Prostate gland (tissue), 2 donors: ENCODE results near the gene CNTN4. TPM values are rescaled to one million over a fixed set of nuclear protein-coding genes. Genes with fewer than 3 reads are reported as not detected.

Source experiments
- DNase-seq: peaks from one replicate; pipeline ENCODE4 v3.0.0-alpha.2; 2019; ENCODE audit warnings: low spot score
- H3K27ac ChIP-seq, 2 donors: fragments of 200-600 bp; sonication (generic); 2 replicates each; pipeline ENCODE4 v1.5.1; 2017 to 2019
- H3K27me3 ChIP-seq: fragments of 200-600 bp; sonication (generic); replicated peaks from 2 replicates; pipeline ENCODE4 v1.5.1; 2019; ENCODE audit not compliant: insufficient read depth
- H3K36me3 ChIP-seq, 2 donors: fragments of 200-600 bp; sonication (generic); 1 replicate in 1 of 2; 2 replicates in 1 of 2; pipeline versions ENCODE4 v1.5.1 to v1.8.1; 2017 to 2019
- H3K4me1 ChIP-seq: fragments of 200-600 bp; sonication (generic); replicated peaks from 2 replicates; pipeline ENCODE4 v1.5.1; 2019
- H3K4me3 ChIP-seq, 2 donors: fragments of 200-600 bp; sonication (generic); 2 replicates each; pipeline ENCODE4 v1.5.1; 2017 to 2019
- H3K9me3 ChIP-seq: fragments of 200-600 bp; sonication (generic); 2 replicates; pipeline ENCODE4 v1.5.1; 2017
- POLR2A ChIP-seq: fragments of 450-650 bp; IDR thresholded peaks from one replicate; pipeline ENCODE4 v1.6.1; 2016; ENCODE audit warnings: antibody characterized with exemption, mild to moderate bottlenecking
- POLR2AphosphoS5 ChIP-seq: sonication (generic); formaldehyde crosslinking; IDR thresholded peaks from one replicate; pipeline ENCODE4 v1.6.1; 2017; ENCODE audit warnings: antibody characterized with exemption
- WGBS: methylation state at CpG from one replicate; pipeline ENCODE4 v1.1.5; 2018; 5-methylcytosine and 5-hydroxymethylcytosine counted together
- intact Hi-C: fragments of 100-400 bp; cut with DNase I; formaldehyde crosslinking; loops from one replicate; pipeline ENCODE4 v1.14.2; 2022
- total RNA-seq, 2 donors: library from RNA; depleted of rRNA; stranded (reverse); fragments of >200 nt; gene quantifications; one replicate each; pipeline ENCODE4 v1.1.0, GENCODE V29; 2016
- TF ChIP-seq, protein P1 (sequence below), 4 experiments: fragments of 200-600 bp in 2 of 4; fragments of 450-650 bp in 2 of 4; sonication (generic) in 2 of 4; IDR thresholded peaks; 1 replicate in 3 of 4; 2 replicates in 1 of 4; pipeline ENCODE4 v1.5.1; 2016 to 2019; ENCODE audit warnings: antibody characterized with exemption in 4 of 4, mild to moderate bottlenecking in 2 of 4, moderate library complexity in 2 of 4

CNTN4 gene
- total RNA-seq, 2 donors from 2014 or later = 1.5 to 5.7 TPM

DNA sequence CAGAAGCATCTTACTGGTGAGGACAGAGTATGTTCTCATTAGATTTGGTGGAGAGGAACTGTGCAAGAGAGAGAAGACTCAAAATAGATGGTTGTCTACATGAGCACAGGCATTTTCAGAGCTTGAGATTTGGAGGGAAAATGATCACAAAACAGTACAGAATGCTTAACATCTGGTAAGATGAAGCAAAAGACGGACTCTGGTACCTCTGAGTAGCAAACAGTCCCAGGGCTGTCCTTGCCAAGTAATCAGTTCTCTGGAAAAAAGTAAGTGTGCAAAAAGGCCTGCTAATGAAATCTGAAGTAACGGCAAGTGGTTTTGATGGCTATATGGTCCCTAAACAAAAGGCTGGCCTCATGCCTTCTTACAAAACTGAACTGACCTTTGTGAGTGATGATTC lies 414.2 kb downstream of the CNTN4 start:
- no peak for DNase-seq
- TF ChIP-seq POLR2A (no peak), POLR2AphosphoS5 (no peak)
- TF ChIP-seq, protein P1, sequence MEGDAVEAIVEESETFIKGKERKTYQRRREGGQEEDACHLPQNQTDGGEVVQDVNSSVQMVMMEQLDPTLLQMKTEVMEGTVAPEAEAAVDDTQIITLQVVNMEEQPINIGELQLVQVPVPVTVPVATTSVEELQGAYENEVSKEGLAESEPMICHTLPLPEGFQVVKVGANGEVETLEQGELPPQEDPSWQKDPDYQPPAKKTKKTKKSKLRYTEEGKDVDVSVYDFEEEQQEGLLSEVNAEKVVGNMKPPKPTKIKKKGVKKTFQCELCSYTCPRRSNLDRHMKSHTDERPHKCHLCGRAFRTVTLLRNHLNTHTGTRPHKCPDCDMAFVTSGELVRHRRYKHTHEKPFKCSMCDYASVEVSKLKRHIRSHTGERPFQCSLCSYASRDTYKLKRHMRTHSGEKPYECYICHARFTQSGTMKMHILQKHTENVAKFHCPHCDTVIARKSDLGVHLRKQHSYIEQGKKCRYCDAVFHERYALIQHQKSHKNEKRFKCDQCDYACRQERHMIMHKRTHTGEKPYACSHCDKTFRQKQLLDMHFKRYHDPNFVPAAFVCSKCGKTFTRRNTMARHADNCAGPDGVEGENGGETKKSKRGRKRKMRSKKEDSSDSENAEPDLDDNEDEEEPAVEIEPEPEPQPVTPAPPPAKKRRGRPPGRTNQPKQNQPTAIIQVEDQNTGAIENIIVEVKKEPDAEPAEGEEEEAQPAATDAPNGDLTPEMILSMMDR (IDR thresholded peaks at IDR 0.05) = no peak
- no peaks in the 10 kb centered on the region for H3K36me3 ChIP-seq
- WGBS = 70% methylated on average over 2 of the region's 2 CpGs
- H3K9me3 ChIP-seq = no peaks in the 10 kb centered on the region
- no peak overlapping the region for H3K27ac ChIP-seq
- H3K4me3 ChIP-seq = no peak overlapping the region
- no peaks in the 10 kb centered on the region for H3K4me1 ChIP-seq
- intact Hi-C loops = no loop called here
- H3K27me3 ChIP-seq = no peaks in the 10 kb centered on the region

DNA sequence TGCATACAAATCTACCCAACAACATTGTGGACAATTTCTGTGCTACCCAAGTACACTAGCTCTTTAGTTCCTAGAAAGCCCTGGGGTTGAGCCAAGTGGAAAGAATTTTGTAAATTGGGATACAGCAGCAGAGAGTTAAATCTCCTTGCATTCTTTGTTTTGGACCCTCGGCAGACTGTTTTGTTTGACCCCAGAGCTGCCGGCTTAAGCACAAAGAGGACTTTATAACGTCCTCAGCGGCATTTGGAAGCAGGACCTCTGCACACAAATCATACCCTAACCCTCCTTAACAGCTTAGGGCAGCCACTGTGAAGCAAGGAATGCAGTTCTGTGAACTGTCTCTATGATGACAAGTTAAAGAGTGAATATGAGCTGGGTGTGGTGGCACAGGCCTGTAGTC lies 415.3 kb downstream of the CNTN4 start:
- no peak for DNase-seq
- H3K9me3 ChIP-seq = no peaks in the 10 kb centered on the region
- no peak for TF ChIP-seq POLR2A
- TF ChIP-seq POLR2AphosphoS5 = no peak
- TF ChIP-seq, protein P1 (IDR thresholded peaks at IDR 0.05) = no peak
- intact Hi-C loops = no loop called here
- no peak overlapping the region for H3K27ac ChIP-seq
- no peaks in the 10 kb centered on the region for H3K27me3 ChIP-seq
- H3K4me3 ChIP-seq = no peak overlapping the region
- H3K4me1 ChIP-seq = no peaks in the 10 kb centered on the region
- H3K36me3 ChIP-seq = no peaks in the 10 kb centered on the region
- 34% methylated on average over 4 of the region's 4 CpGs for WGBS

DNA sequence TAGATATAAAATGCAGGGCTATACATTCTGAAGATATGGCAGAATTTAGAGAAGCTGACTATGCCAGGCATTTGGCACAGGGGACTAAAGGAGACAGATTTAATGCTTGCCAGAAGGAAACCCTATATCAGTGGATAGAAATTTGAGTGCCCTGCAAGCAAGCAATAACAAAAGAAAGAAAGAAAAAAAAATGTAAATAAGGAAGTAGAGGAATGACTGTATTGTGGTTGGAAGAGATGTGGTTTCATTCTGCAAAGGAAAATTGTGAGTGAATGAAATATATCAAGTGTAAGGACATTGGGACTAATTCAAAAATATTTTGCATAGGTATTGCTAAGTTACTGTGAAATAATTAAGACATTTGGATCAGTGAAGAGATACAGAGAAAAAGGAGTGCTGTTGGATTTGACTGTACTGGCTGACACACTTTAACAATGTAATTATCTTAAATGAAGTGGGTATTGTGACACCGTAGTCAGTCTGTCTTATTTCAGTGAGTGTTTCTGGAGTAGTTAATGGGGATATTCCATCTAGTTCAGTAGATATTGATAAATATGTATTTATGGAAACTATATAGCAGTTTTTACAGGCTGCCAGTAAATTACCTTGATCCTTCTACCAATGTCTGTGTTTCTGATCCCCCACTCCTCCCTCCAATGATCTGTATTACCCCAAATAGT lies 418.2 kb downstream of the CNTN4 start:
- H3K27me3 ChIP-seq = no peaks in the 10 kb centered on the region
- no peaks in the 10 kb centered on the region for H3K36me3 ChIP-seq
- intact Hi-C loops = no loop called here
- no peak overlapping the region for H3K27ac ChIP-seq
- H3K4me3 ChIP-seq = no peak overlapping the region
- TF ChIP-seq POLR2A = no peak
- no peak for TF ChIP-seq POLR2AphosphoS5
- TF ChIP-seq, protein P1 (IDR thresholded peaks at IDR 0.05) = no peak
- DNase-seq = no peak
- no peaks in the 10 kb centered on the region for H3K9me3 ChIP-seq
- H3K4me1 ChIP-seq = no peaks in the 10 kb centered on the region
- WGBS = 68% methylated on average over 1 of the region's 1 CpG

DNA sequence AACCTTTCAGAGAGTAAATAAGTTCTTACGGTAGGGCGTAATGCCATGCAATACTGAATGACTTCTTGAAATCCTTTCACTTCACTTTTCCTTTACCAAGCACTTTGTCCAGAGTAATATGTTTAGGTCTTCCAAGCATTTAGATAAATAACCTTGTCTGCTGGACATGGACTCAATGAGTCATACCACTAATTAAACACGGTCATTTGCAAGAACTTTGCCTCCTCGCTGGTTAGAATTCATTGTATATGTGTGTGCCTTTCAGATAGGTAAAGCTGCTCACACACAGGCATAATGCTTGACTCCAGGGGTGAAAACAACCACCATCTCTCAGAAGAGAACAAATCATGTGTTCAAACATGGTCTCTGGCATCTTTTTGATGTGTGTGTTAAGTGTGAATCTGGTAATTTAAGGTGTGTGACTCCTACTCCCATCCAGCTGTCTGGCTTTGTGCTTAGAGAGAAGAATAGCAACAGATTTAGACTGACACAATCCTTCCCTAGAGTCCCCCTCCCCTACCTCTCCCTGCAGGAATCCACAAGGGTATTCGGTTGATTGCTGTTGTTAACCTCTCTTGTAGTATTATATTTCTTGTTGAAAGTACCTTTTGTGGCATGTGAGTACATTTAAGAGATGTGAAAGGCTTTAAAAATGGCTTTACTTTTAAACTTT lies 419.0 kb downstream of the CNTN4 start:
- Histone ChIP-seq H3K9me3 (no peaks in the 10 kb centered on the region), H3K4me1 (no peaks in the 10 kb centered on the region), H3K4me3 (no peak overlapping the region), H3K27me3 (no peaks in the 10 kb centered on the region), H3K27ac (no peak overlapping the region), H3K36me3 (no peaks in the 10 kb centered on the region)
- WGBS = 72% methylated on average over 5 of the region's 5 CpGs
- TF ChIP-seq, protein P1 (IDR thresholded peaks at IDR 0.05) = no peak
- TF ChIP-seq POLR2A (no peak), POLR2AphosphoS5 (no peak)
- no peak for DNase-seq
- intact Hi-C loops = no loop called here
